NCI-H345 (cell line): ENCODE measurements around the gene IQSEC1.

Experiments
- DNase-seq: peaks from one replicate; lab custom pipeline; 2025; lab: John Stamatoyannopoulos, UW

IQSEC1 gene

GRCh38 chr3:13047296-13048165, 25.7 kb downstream of the IQSEC1 start:
- no peak for DNase-seq

- no peak for DNase-seq
These were observed 26.5 kb downstream of the IQSEC1 start for GRCh38 chr3:13046569-13047274.

GRCh38 chr3:13045904-13046568, 27.2 kb downstream of the IQSEC1 start:
- DNase-seq: no peak

- no peak for DNase-seq
These were observed 27.9 kb downstream of the IQSEC1 start for GRCh38 chr3:13045241-13045903.

GRCh38 chr3:13044496-13045240, 28.6 kb downstream of the IQSEC1 start:
- no peak for DNase-seq

- no peak for DNase-seq
These were observed 29.6 kb downstream of the IQSEC1 start for GRCh38 chr3:13043656-13044055.

- DNase-seq: no peak
These were observed 30.4 kb downstream of the IQSEC1 start for GRCh38 chr3:13042715-13043271.

GRCh38 chr3:13042127-13042701, 31.0 kb downstream of the IQSEC1 start:
- DNase-seq: no peak

GRCh38 chr3:13041113-13041776, 32.0 kb downstream of the IQSEC1 start:
- no peak for DNase-seq

- DNase-seq: no peak
These were observed 32.7 kb downstream of the IQSEC1 start for GRCh38 chr3:13040361-13041074.

- DNase-seq: no peak
These were observed 33.9 kb downstream of the IQSEC1 start for GRCh38 chr3:13039213-13039896.

- DNase-seq: no peak
These were observed 35.6 kb downstream of the IQSEC1 start for GRCh38 chr3:13037458-13038117.

- no peak for DNase-seq
These were observed 38.4 kb downstream of the IQSEC1 start for GRCh38 chr3:13034861-13035260.

- no peak for DNase-seq
These were observed 39.0 kb downstream of the IQSEC1 start for GRCh38 chr3:13034109-13034800.

GRCh38 chr3:13032206-13032605, 41.0 kb downstream of the IQSEC1 start:
- DNase-seq: no peak

- DNase-seq: no peak
These were observed 41.6 kb downstream of the IQSEC1 start for GRCh38 chr3:13031621-13032020.

GRCh38 chr3:13030684-13031083, 42.5 kb downstream of the IQSEC1 start:
- no peak for DNase-seq
